Fibroblast of peridontal ligament (primary cell): ENCODE results near the gene NKD1.

Source experiments
- DNase-seq: peaks from one replicate; pipeline ENCODE4 v3.0.0-alpha.2; 2010; ENCODE audit errors: extremely low read depth

The NKD1 gene

GRCh38 chr16:50600582-50601283, 52.5 kb downstream of the NKD1 start:
- DNase-seq: no peak

- no peak for DNase-seq
Measured at GRCh38 chr16:50601341-50601740, 53.1 kb downstream of the NKD1 start.

GRCh38 chr16:50602126-50602525, 53.9 kb downstream of the NKD1 start:
- DNase-seq: no peak

GRCh38 chr16:50602531-50603205, 54.5 kb downstream of the NKD1 start:
- DNase-seq: no peak

- DNase-seq: peak; percentile 52
Measured at GRCh38 chr16:50603206-50604064, 55.2 kb downstream of the NKD1 start.

GRCh38 chr16:50604065-50604418, 55.8 kb downstream of the NKD1 start:
- DNase-seq: no peak

- no peak for DNase-seq
Measured at GRCh38 chr16:50604610-50605009, 56.4 kb downstream of the NKD1 start.

- DNase-seq: no peak
Measured at GRCh38 chr16:50605733-50606430, 57.7 kb downstream of the NKD1 start.

- no peak for DNase-seq
Measured at GRCh38 chr16:50606431-50607050, 58.3 kb downstream of the NKD1 start.

GRCh38 chr16:50607051-50607431, 58.8 kb downstream of the NKD1 start:
- no peak for DNase-seq

- DNase-seq: no peak
Measured at GRCh38 chr16:50607447-50607846, 59.3 kb downstream of the NKD1 start.

- DNase-seq: no peak
Measured at GRCh38 chr16:50607970-50608557, 59.9 kb downstream of the NKD1 start.

- DNase-seq: no peak
Measured at GRCh38 chr16:50609049-50609448, 60.9 kb downstream of the NKD1 start.

- no peak for DNase-seq
Measured at GRCh38 chr16:50609471-50609870, 61.3 kb downstream of the NKD1 start.

- no peak for DNase-seq
Measured at GRCh38 chr16:50610331-50611262, 62.4 kb downstream of the NKD1 start.

GRCh38 chr16:50611332-50611934, 63.2 kb downstream of the NKD1 start:
- DNase-seq: no peak

- no peak for DNase-seq
Measured at GRCh38 chr16:50611995-50612848, 64.0 kb downstream of the NKD1 start.

GRCh38 chr16:50612849-50613198, 64.6 kb downstream of the NKD1 start:
- DNase-seq: no peak
